ENCODE data around the gene MAFB. TPM values are rescaled to one million over a fixed set of nuclear protein-coding genes. Genes with fewer than 3 reads are reported as not detected.

Gene MAFB
- total RNA-seq, 2 experiments from 2014 or later: not detected

GRCh38 chr20:40675599-40676221, 13.3 kb downstream of the MAFB start:
- ChIA-PET CTCF (no interaction called here), POLR2A (no interaction called here)
- Mint-ChIP-seq H3K9me3 (no peaks in the 10 kb centered on the region), H3K4me1 (ENCODE audit: low read depth) (no peaks in the 10 kb centered on the region), H3K27ac (no peak overlapping the region), H3K36me3 (ENCODE audit: low read depth) (no peaks in the 10 kb centered on the region), H3K27me3 (peaks cover 21% of the 10 kb centered on the region), H3K4me3 (no peak overlapping the region)
- DNase-seq (no peak), ATAC-seq (no peak)
- TF ChIP-seq, protein P1, sequence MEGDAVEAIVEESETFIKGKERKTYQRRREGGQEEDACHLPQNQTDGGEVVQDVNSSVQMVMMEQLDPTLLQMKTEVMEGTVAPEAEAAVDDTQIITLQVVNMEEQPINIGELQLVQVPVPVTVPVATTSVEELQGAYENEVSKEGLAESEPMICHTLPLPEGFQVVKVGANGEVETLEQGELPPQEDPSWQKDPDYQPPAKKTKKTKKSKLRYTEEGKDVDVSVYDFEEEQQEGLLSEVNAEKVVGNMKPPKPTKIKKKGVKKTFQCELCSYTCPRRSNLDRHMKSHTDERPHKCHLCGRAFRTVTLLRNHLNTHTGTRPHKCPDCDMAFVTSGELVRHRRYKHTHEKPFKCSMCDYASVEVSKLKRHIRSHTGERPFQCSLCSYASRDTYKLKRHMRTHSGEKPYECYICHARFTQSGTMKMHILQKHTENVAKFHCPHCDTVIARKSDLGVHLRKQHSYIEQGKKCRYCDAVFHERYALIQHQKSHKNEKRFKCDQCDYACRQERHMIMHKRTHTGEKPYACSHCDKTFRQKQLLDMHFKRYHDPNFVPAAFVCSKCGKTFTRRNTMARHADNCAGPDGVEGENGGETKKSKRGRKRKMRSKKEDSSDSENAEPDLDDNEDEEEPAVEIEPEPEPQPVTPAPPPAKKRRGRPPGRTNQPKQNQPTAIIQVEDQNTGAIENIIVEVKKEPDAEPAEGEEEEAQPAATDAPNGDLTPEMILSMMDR (IDR thresholded peaks at IDR 0.05): no peak
- intact Hi-C loops (cut with micrococcal nuclease): no loop called here

DNA sequence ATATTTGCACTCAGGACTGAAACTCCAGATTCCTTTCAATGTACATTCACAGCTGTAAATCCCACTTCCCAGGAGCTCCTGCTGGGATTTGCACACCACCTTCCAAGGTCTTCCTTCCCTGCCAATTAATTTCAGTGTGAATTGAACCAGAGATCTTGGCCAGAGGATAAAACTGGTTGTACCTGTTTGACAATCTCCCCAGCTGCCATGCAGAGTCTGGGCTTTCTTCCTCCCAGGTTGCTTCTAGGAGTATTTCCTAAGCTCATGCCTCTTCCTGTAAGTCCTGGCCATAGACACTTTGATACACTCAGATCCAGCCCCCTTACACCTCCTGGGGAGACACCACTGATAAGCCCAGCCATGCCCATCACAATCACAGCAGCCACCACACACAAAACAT, 15.6 kb downstream of the MAFB start:
- Mint-ChIP-seq H3K4me3 (no peak overlapping the region), H3K27ac (no peak overlapping the region), H3K27me3 (peaks cover 16% of the 10 kb centered on the region), H3K36me3 (ENCODE audit: low read depth) (no peaks in the 10 kb centered on the region), H3K9me3 (no peaks in the 10 kb centered on the region), H3K4me1 (ENCODE audit: low read depth) (no peaks in the 10 kb centered on the region)
- no peak for ATAC-seq
- ChIA-PET CTCF (no interaction called here), POLR2A (no interaction called here)
- TF ChIP-seq, protein P1 (IDR thresholded peaks at IDR 0.05): no peak
- no peak for DNase-seq
- intact Hi-C loops (cut with micrococcal nuclease): no loop called here

- ATAC-seq: no peak
- intact Hi-C loops (cut with micrococcal nuclease): no loop called here
- Mint-ChIP-seq H3K9me3 (no peaks in the 10 kb centered on the region), H3K27me3 (peaks cover 10% of the 10 kb centered on the region), H3K4me3 (no peak overlapping the region), H3K4me1 (ENCODE audit: low read depth) (no peaks in the 10 kb centered on the region), H3K36me3 (ENCODE audit: low read depth) (no peaks in the 10 kb centered on the region), H3K27ac (no peak overlapping the region)
- CTCF ChIA-PET: no interaction called here
- POLR2A ChIA-PET: no interaction called here
- TF ChIP-seq, protein P1 (IDR thresholded peaks at IDR 0.05): no peak
- DNase-seq: no peak
These were observed 16.9 kb downstream of the MAFB start for GRCh38 chr20:40672095-40672494.

- H3K36me3 Mint-ChIP-seq (ENCODE audit: low read depth): no peaks in the 10 kb centered on the region
- TF ChIP-seq, protein P1 (IDR thresholded peaks at IDR 0.05): no peak
- ChIA-PET POLR2A (no interaction called here), CTCF (no interaction called here)
- intact Hi-C loops (cut with micrococcal nuclease): no loop called here
- no peak overlapping the region for H3K4me3 Mint-ChIP-seq
- H3K4me1 Mint-ChIP-seq (ENCODE audit: low read depth): no peaks in the 10 kb centered on the region
- H3K27ac Mint-ChIP-seq: no peak overlapping the region
- no peaks in the 10 kb centered on the region for H3K9me3 Mint-ChIP-seq
- ATAC-seq (no peak), DNase-seq (no peak)
- H3K27me3 Mint-ChIP-seq: peaks cover 7% of the 10 kb centered on the region
These were observed 18.8 kb downstream of the MAFB start for GRCh38 chr20:40670253-40670652.

DNA sequence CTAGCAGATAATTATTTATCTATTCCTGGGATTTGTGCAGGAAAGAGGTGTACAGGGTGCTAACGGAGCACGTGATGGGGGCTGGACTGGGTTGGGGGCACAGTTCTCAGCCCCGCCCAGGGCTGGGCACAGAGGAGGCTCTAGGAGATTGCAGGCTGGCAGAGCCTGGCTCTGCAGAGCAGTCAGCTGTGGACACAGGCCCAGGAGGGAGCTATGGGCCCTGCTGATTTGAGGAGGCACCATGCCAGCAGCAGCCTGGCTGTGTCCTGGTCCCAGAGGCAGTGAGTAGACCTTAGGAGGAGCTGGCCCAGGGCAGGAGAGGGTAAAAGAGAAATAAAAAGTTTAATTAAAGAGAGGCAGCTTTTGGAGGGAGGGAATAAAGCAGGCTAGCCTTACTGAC, 19.3 kb downstream of the MAFB start:
- no peak for DNase-seq
- no peak for ATAC-seq
- no peaks in the 10 kb centered on the region for H3K4me1 Mint-ChIP-seq (ENCODE audit: low read depth)
- no peak overlapping the region for H3K27ac Mint-ChIP-seq
- CTCF ChIA-PET: no interaction called here
- no peak overlapping the region for H3K4me3 Mint-ChIP-seq
- POLR2A ChIA-PET: no interaction called here
- intact Hi-C loops (cut with micrococcal nuclease): no loop called here
- TF ChIP-seq, protein P1 (IDR thresholded peaks at IDR 0.05): no peak
- no peaks in the 10 kb centered on the region for H3K9me3 Mint-ChIP-seq
- H3K36me3 Mint-ChIP-seq (ENCODE audit: low read depth): no peaks in the 10 kb centered on the region
- H3K27me3 Mint-ChIP-seq: peaks cover 7% of the 10 kb centered on the region
